GM18508 (cell line): ENCODE data around the gene RBMS3.
"Not testable (repeated sequence)": the region's sequence is repeated elsewhere in the genome, so short reads cannot be mapped to it uniquely, and the experiment has no call there.

Experiments used
- ATAC-seq: cut with Tn5 transposase; IDR thresholded peaks from one replicate; pipeline ENCODE4 v1.9.1; 2021; ENCODE audit warnings: moderate number of reproducible peaks; ENCODE audit not compliant: insufficient read depth, unreplicated experiment

Gene RBMS3

GRCh38 chr3:29513236-29513635, 232.4 kb downstream of the RBMS3 start:
- no peak for ATAC-seq

GRCh38 chr3:29514170-29514569, 233.3 kb downstream of the RBMS3 start:
- no peak for ATAC-seq

GRCh38 chr3:29514912-29515311, 234.0 kb downstream of the RBMS3 start:
- no peak for ATAC-seq

GRCh38 chr3:29515451-29515850, 234.6 kb downstream of the RBMS3 start:
- peak; percentile 61 for ATAC-seq

- ATAC-seq: no peak
These were observed 235.3 kb downstream of the RBMS3 start for GRCh38 chr3:29516164-29516563.

- ATAC-seq: no peak
These were observed 239.9 kb downstream of the RBMS3 start for GRCh38 chr3:29520764-29521163.

- ATAC-seq: no peak
These were observed 240.4 kb downstream of the RBMS3 start for GRCh38 chr3:29521293-29521692.

GRCh38 chr3:29521751-29522150, 240.9 kb downstream of the RBMS3 start:
- ATAC-seq: no peak

GRCh38 chr3:29524433-29524832, 243.6 kb downstream of the RBMS3 start:
- not testable (repeated sequence) for ATAC-seq

GRCh38 chr3:29525254-29525881, 244.5 kb downstream of the RBMS3 start:
- ATAC-seq: no peak

GRCh38 chr3:29527246-29527645, 246.4 kb downstream of the RBMS3 start:
- ATAC-seq: no peak

- ATAC-seq: no peak
These were observed 250.8 kb downstream of the RBMS3 start for GRCh38 chr3:29531644-29532043.

- no peak for ATAC-seq
These were observed 251.6 kb downstream of the RBMS3 start for GRCh38 chr3:29532473-29532872.

GRCh38 chr3:29534006-29534405, 253.1 kb downstream of the RBMS3 start:
- no peak for ATAC-seq

GRCh38 chr3:29536016-29536758, 255.3 kb downstream of the RBMS3 start:
- ATAC-seq: no peak

GRCh38 chr3:29537889-29538609, 257.2 kb downstream of the RBMS3 start:
- no peak for ATAC-seq

GRCh38 chr3:29538610-29538958, 257.7 kb downstream of the RBMS3 start:
- ATAC-seq: no peak

- no peak for ATAC-seq
These were observed 259.7 kb downstream of the RBMS3 start for GRCh38 chr3:29540544-29540943.

- ATAC-seq: no peak
These were observed 264.0 kb downstream of the RBMS3 start for GRCh38 chr3:29544701-29545363.

GRCh38 chr3:29545615-29546014, 264.7 kb downstream of the RBMS3 start:
- ATAC-seq: no peak

- no peak for ATAC-seq
These were observed 271.2 kb downstream of the RBMS3 start for GRCh38 chr3:29552051-29552450.
